ENCODE measurements around the gene NHERF2.

DNA sequence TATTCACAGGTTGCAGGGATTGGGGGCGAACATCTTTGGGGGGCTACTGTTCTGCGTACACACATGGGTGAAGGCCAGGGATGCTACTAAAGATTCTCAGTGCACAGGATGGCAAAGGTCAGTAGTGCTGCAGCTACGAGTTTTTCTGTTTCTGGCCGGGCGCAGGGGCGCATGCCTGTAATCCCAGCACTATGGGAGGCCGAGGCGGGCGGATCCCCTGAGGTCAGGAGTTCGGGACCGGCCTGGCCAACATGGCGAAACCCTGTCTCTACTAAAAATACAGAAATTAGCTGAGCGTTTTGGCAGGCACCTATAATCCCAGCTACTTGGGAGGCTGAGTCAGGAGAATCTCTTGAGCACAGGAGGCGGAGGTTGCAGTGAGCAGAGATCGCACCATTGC, 13.2 kb upstream of the NHERF2 start:
- TF ChIP-seq POLR2A (IDR thresholded peaks at IDR 0.05; ENCODE audit: low read depth, low read length), result no peak
- TF ChIP-seq, protein P1, sequence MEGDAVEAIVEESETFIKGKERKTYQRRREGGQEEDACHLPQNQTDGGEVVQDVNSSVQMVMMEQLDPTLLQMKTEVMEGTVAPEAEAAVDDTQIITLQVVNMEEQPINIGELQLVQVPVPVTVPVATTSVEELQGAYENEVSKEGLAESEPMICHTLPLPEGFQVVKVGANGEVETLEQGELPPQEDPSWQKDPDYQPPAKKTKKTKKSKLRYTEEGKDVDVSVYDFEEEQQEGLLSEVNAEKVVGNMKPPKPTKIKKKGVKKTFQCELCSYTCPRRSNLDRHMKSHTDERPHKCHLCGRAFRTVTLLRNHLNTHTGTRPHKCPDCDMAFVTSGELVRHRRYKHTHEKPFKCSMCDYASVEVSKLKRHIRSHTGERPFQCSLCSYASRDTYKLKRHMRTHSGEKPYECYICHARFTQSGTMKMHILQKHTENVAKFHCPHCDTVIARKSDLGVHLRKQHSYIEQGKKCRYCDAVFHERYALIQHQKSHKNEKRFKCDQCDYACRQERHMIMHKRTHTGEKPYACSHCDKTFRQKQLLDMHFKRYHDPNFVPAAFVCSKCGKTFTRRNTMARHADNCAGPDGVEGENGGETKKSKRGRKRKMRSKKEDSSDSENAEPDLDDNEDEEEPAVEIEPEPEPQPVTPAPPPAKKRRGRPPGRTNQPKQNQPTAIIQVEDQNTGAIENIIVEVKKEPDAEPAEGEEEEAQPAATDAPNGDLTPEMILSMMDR (conservative IDR thresholded peaks at IDR 0.05; ENCODE audit: low read depth, low read length), result no peak
- TF ChIP-seq, protein P2, sequence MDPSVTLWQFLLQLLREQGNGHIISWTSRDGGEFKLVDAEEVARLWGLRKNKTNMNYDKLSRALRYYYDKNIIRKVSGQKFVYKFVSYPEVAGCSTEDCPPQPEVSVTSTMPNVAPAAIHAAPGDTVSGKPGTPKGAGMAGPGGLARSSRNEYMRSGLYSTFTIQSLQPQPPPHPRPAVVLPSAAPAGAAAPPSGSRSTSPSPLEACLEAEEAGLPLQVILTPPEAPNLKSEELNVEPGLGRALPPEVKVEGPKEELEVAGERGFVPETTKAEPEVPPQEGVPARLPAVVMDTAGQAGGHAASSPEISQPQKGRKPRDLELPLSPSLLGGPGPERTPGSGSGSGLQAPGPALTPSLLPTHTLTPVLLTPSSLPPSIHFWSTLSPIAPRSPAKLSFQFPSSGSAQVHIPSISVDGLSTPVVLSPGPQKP (IDR thresholded peaks at IDR 0.05; ENCODE audit: borderline replicate concordance, low read depth, low read length), result no peak
- TF ChIP-seq RCOR1 (IDR thresholded peaks at IDR 0.05; ENCODE audit: insufficient replicate concordance, low read length), result no peak
- no peak for TF ChIP-seq MXI1 (IDR thresholded peaks at IDR 0.05; ENCODE audit: borderline replicate concordance, low read depth, low read length)
